Neural progenitor cell (in vitro differentiated cells): ENCODE data around the gene STK32B.

Experiments
- EZH2 ChIP-seq: fragments of 200-600 bp; sonication (generic); IDR thresholded peaks from 2 replicates; pipeline ENCODE4 v1.6.1; 2017; ENCODE audit warnings: antibody characterized with exemption, mild to moderate bottlenecking, moderate library complexity
- EZH2phosphoT487 ChIP-seq: fragments of 200-600 bp; sonication (generic); IDR thresholded peaks from 2 replicates; pipeline ENCODE4 v1.6.1; 2017; ENCODE audit warnings: antibody characterized with exemption
- TF ChIP-seq, protein P1 (sequence below): fragments of 200-600 bp; sonication (generic); IDR thresholded peaks from 2 replicates; pipeline ENCODE4 v1.5.1; 2017; ENCODE audit warnings: antibody characterized with exemption, mild to moderate bottlenecking

DNA sequence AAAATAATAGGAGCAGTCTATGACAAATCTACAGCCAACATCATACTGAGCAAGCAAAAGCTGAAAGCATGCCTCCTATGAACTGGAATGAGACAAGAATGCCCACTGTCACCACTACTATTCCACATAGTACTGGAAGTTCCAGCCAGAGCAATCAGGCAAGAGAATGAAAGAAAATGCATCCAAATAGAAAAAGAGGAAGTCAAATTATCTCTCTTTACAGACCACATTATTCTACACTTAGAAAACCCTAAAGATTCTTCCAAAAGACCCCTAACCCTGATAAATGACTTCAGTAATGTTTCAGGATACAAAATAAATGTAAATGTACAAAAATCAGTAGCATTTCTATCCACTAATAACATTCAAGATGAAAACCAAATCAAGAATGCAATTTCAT, 249.0 kb downstream of the STK32B start:
- TF ChIP-seq, protein P1, sequence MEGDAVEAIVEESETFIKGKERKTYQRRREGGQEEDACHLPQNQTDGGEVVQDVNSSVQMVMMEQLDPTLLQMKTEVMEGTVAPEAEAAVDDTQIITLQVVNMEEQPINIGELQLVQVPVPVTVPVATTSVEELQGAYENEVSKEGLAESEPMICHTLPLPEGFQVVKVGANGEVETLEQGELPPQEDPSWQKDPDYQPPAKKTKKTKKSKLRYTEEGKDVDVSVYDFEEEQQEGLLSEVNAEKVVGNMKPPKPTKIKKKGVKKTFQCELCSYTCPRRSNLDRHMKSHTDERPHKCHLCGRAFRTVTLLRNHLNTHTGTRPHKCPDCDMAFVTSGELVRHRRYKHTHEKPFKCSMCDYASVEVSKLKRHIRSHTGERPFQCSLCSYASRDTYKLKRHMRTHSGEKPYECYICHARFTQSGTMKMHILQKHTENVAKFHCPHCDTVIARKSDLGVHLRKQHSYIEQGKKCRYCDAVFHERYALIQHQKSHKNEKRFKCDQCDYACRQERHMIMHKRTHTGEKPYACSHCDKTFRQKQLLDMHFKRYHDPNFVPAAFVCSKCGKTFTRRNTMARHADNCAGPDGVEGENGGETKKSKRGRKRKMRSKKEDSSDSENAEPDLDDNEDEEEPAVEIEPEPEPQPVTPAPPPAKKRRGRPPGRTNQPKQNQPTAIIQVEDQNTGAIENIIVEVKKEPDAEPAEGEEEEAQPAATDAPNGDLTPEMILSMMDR: no peak
- no peak for TF ChIP-seq EZH2
- TF ChIP-seq EZH2phosphoT487: no peak
